ENCODE data around the gene DNAJB5. TPM values are rescaled to one million over a fixed set of nuclear protein-coding genes. Genes with fewer than 3 reads are reported as not detected.

Gene DNAJB5
- total RNA-seq, 1 donor from 2014 or later: 15.4 TPM

DNA sequence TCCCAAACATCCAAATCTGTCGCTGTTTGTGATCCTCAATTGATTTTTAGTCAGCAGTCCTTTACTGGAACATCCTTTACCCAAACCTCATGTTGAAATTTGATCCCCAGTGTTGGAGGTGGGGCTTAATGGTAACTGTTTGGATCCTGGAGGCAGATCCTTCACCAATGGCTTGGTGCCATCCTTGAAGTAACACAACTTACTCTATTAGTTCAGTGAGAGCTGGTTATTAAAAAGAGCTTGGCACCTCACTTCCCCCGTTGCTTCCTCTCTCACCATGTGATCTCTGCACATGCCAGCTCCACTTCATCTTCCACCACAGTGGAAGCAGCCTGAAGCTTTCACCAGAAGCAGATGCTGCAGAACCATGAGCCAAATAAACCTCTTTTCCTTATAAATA, 40.3 kb downstream of the DNAJB5 start:
- H3K4me3 Mint-ChIP-seq (ENCODE audit: low read depth): no peak overlapping the region
- peaks cover 3% of the 10 kb centered on the region for H3K9me3 Mint-ChIP-seq (ENCODE audit: low read depth)
- TF ChIP-seq, protein P1, sequence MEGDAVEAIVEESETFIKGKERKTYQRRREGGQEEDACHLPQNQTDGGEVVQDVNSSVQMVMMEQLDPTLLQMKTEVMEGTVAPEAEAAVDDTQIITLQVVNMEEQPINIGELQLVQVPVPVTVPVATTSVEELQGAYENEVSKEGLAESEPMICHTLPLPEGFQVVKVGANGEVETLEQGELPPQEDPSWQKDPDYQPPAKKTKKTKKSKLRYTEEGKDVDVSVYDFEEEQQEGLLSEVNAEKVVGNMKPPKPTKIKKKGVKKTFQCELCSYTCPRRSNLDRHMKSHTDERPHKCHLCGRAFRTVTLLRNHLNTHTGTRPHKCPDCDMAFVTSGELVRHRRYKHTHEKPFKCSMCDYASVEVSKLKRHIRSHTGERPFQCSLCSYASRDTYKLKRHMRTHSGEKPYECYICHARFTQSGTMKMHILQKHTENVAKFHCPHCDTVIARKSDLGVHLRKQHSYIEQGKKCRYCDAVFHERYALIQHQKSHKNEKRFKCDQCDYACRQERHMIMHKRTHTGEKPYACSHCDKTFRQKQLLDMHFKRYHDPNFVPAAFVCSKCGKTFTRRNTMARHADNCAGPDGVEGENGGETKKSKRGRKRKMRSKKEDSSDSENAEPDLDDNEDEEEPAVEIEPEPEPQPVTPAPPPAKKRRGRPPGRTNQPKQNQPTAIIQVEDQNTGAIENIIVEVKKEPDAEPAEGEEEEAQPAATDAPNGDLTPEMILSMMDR (IDR thresholded peaks at IDR 0.05; ENCODE audit: unreplicated experiment): no peak
- peaks cover 14% of the 10 kb centered on the region for H3K36me3 Mint-ChIP-seq (ENCODE audit: insufficient read depth)
- peaks cover 24% of the 10 kb centered on the region for H3K4me1 Mint-ChIP-seq (ENCODE audit: low read depth)
- no peak for DNase-seq (ENCODE audit: low spot score, unreplicated experiment)
- no peaks in the 10 kb centered on the region for H3K27me3 Mint-ChIP-seq
- no peak overlapping the region for H3K27ac Mint-ChIP-seq

DNA sequence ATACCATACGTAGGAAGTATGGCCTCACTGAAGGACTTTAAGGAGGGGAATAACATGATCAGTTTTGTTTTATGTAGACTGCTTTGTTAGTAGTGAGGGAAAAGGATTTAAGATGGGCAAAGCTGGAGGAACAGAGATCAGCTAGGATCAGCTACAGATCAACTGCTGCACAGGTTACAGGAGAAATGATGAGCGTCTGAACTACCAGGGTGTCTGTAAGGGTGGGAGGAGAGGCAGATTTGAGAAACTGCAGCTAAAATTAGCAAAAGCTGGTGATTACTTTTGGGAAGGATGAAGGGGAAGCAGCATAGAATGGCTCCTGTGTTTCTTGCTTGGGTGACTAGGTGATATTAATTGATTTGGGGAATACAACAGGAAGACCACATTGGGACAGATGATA, 43.6 kb downstream of the DNAJB5 start:
- DNase-seq (ENCODE audit: low spot score, unreplicated experiment): no peak
- H3K4me1 Mint-ChIP-seq (ENCODE audit: low read depth): peaks cover 2% of the 10 kb centered on the region
- H3K9me3 Mint-ChIP-seq (ENCODE audit: low read depth): peaks cover 3% of the 10 kb centered on the region
- H3K4me3 Mint-ChIP-seq (ENCODE audit: low read depth): no peak overlapping the region
- no peaks in the 10 kb centered on the region for H3K27me3 Mint-ChIP-seq
- H3K27ac Mint-ChIP-seq: no peak overlapping the region
- peaks cover 19% of the 10 kb centered on the region for H3K36me3 Mint-ChIP-seq (ENCODE audit: insufficient read depth)
- TF ChIP-seq, protein P1 (IDR thresholded peaks at IDR 0.05; ENCODE audit: unreplicated experiment): no peak

DNA sequence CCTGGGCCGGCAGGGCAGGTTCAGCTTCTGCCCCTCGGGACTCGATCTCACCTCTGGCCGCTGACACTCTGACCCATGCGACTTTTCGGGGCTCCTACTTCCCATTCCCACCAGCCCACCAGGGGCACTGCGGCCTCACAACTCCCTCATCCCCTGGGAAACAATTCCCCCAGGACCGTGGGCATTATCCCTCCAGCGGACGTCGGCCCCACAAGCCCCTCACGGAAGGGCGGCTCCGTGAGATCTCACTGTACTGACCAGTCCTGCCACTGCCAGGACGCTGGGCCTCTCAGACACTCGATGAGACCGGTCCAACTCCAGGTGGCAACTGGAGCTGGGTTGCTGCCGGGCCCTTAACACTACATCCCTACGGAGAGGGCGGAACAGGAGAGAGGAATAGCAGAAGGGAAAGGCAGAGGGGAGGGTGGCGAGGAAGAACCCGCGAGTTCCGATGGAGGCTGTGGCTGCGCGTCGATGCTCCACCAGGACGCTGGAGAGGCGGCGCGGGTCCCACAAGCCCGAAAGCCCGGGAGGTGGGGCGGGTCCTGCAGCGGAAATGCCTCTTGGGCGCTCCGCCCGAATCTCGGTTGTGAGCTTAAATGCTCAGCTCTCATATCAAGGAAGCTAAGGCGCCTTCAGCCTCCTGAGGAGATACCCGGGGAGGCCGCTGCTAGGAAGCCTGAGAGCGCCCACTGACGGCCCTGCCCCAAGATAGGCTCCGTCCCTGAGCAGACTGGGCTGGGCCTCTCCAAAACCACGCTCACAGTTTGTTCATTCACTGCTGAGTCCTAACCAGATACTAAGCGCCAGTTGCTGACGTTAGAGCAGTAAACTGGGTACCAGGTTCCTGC, 46.5 kb downstream of the DNAJB5 start:
- peak overlapping the region; percentile 42 for H3K4me3 Mint-ChIP-seq (ENCODE audit: low read depth)
- peaks cover 17% of the 10 kb centered on the region for H3K36me3 Mint-ChIP-seq (ENCODE audit: insufficient read depth)
- H3K27ac Mint-ChIP-seq: no peak overlapping the region
- TF ChIP-seq, protein P1 (IDR thresholded peaks at IDR 0.05; ENCODE audit: unreplicated experiment): no peak
- DNase-seq (ENCODE audit: low spot score, unreplicated experiment): no peak
- H3K27me3 Mint-ChIP-seq: no peaks in the 10 kb centered on the region
- H3K9me3 Mint-ChIP-seq (ENCODE audit: low read depth): no peaks in the 10 kb centered on the region
- H3K4me1 Mint-ChIP-seq (ENCODE audit: low read depth): no peaks in the 10 kb centered on the region

DNA sequence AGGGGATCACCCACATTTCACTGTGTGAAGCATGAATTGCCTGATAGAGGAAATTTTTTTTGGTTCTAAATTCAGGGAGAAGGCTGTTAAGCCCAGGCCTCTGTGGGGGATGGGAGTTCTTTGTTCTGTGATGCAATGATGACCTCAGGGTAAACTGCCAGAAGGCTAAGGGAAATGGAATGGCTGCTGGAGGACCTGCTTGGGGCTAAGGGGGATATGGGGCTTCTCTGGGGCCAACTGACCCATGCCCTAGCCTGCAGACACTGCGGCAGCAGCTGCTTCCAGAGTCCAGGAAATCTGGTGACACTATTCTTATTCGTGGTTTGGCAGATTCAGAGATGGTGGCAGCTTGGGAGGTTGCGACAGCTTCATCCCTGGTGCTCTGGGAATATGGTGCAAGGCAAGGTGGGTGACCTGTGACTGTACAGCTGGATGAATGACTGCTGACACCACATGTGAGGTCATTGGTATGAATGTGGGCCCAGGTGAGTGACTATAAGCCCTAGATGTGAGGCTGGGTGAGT, 52.6 kb downstream of the DNAJB5 start:
- Mint-ChIP-seq H3K27ac (no peak overlapping the region), H3K4me1 (ENCODE audit: low read depth) (no peaks in the 10 kb centered on the region), H3K4me3 (ENCODE audit: low read depth) (no peak overlapping the region), H3K36me3 (ENCODE audit: insufficient read depth) (peaks cover 14% of the 10 kb centered on the region), H3K9me3 (ENCODE audit: low read depth) (no peaks in the 10 kb centered on the region), H3K27me3 (no peaks in the 10 kb centered on the region)
- TF ChIP-seq, protein P1 (IDR thresholded peaks at IDR 0.05; ENCODE audit: unreplicated experiment): no peak
- DNase-seq (ENCODE audit: low spot score, unreplicated experiment): no peak

DNA sequence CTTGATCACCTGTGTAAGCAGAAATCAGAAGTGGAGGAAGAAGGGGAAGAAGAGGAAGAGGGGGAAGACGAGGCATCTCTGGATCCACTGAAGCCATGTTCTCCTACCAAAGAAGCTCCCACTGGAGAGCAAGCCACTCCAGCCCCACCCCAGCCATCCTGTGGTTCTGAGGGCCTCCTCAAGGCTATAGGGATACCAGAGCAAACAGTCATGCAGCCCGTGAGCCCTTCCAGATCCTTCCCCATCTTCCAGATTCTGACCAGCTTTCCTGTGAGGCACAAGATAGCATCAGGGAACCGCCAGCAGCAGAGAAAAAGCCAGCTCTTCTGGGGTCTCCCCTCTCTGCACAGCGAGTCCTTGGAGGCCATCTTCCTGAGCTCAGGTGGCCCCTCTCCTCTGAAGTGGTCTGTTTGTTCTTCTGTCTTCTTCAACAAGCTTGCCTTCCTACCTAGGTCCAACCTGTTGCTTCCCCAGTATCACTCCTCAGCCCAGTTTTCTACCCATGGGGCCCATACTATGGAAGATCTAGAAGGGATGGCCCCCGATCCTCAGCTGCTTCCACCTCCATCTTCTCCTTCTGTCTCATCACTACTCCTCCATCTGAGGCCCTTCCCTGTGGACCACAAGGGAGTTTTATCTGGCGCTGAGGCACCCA, 53.5 kb downstream of the DNAJB5 start:
- no peaks in the 10 kb centered on the region for H3K27me3 Mint-ChIP-seq
- no peaks in the 10 kb centered on the region for H3K4me1 Mint-ChIP-seq (ENCODE audit: low read depth)
- DNase-seq (ENCODE audit: low spot score, unreplicated experiment): no peak
- H3K27ac Mint-ChIP-seq: peak overlapping the region; percentile 56
- no peak overlapping the region for H3K4me3 Mint-ChIP-seq (ENCODE audit: low read depth)
- no peaks in the 10 kb centered on the region for H3K9me3 Mint-ChIP-seq (ENCODE audit: low read depth)
- peaks cover 14% of the 10 kb centered on the region for H3K36me3 Mint-ChIP-seq (ENCODE audit: insufficient read depth)
- TF ChIP-seq, protein P1 (IDR thresholded peaks at IDR 0.05; ENCODE audit: unreplicated experiment): no peak
